ENCODE results near the gene B4GALNT3.

GRCh38 chr12:422526-422925 is 37.2 kb upstream of the B4GALNT3 start:
- TF ChIP-seq EZH2 (IDR thresholded peaks at IDR 0.05; ENCODE audit: low read depth, unreplicated experiment) = no peak
- TF ChIP-seq EZH2phosphoT487 (IDR thresholded peaks at IDR 0.05; ENCODE audit: unreplicated experiment) = no peak
- TF ChIP-seq CTCF (conservative IDR thresholded peaks at IDR 0.05; ENCODE audit: low read depth in 2 of 2) = no peak
- TF ChIP-seq REST (IDR thresholded peaks at IDR 0.05; ENCODE audit: unreplicated experiment) = no peak
- TF ChIP-seq ZNF331 (CRISPR knock-in tag; IDR thresholded peaks at IDR 0.05; ENCODE audit: low read depth) = no peak
- TF ChIP-seq ETS1 (IDR thresholded peaks at IDR 0.05) = no peak
- TF ChIP-seq CREB1 (CRISPR knock-in tag; IDR thresholded peaks at IDR 0.05; ENCODE audit: low read depth) = no peak
